ENCODE results near the gene COL6A5.
"Not testable (repeated sequence)": the region's sequence is repeated elsewhere in the genome, so short reads cannot be mapped to it uniquely, and the experiment has no call there.

GRCh38 chr3:130448155-130448554 is 102.7 kb downstream of the COL6A5 start:
- not testable (repeated sequence) for TF ChIP-seq EZH2 (IDR thresholded peaks at IDR 0.05; ENCODE audit: low read length, unreplicated experiment); CTCF (conservative IDR thresholded peaks at IDR 0.05; ENCODE audit: low read depth, low read length); EZH2phosphoT487 (IDR thresholded peaks at IDR 0.05; ENCODE audit: borderline replicate concordance, low read length)

Data from PC-3 (cell line).